ENCODE data around the gene KLF6.

The KLF6 gene

DNA sequence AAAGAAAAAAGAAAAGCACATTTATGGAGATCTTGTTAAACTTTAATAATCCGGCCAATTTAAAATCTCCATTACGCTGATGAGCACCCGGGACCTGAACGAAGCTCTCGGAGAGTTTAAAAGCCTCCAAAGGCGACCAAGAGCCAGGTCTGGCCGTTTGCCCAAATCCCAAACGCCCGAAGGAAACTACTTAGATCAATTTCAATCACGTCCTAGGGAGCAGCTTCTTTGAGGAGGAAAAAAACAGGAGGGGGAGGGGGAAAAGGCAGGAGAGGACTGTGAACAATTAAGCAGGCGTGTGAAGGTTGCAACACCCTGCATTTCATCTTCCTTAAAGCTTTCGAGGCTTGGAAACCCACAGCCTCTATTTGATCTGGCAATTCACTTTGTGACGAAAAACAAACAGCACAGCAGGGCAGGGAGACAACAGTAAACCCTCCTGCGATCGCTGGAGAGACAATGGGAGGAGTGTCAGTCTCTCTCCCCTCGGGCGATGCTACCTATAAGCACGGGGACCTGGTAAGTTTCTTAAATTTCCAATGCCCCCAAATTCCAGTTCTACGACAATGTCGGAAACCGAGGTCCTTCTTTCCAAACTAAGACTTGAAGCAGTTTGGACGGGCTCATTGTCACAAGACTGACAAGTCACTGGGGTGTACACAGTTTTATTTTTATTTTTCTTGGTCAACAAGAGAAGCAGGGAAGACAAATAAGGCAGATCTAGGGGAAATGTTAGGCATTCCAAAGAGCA lies 1.2 kb downstream of the KLF6 start (continued):
- TF ChIP-seq ZNF112 (tag by site-specific recombination; IDR thresholded peaks at IDR 0.05) (no peak), ZSCAN30 (tag by site-specific recombination; IDR thresholded peaks at IDR 0.05) (peak; percentile 82; the same call in 1 of the 2 replicates), ZNF133 (tag by site-specific recombination; IDR thresholded peaks at IDR 0.05) (no peak), BCL11B (tag by site-specific recombination; IDR thresholded peaks at IDR 0.05; ENCODE audit: low read depth) (0 out of 2 replicates have a peak, but pooled peaks have one; percentile 19), ZNF155 (tag by site-specific recombination; IDR thresholded peaks at IDR 0.05) (no peak), ZNF776 (tag by site-specific recombination; IDR thresholded peaks at IDR 0.05; ENCODE audit: borderline replicate concordance) (no peak), ZNF423 (tag by site-specific recombination; IDR thresholded peaks at IDR 0.05) (0 out of 2 replicates have a peak, but pooled peaks have one; percentile 41), ZNF157 (tag by site-specific recombination; IDR thresholded peaks at IDR 0.05) (no peak), GLIS2 (tag by site-specific recombination; IDR thresholded peaks at IDR 0.05) (0 out of 2 replicates have a peak, but pooled peaks have one; percentile 6), ZNF76 (tag by site-specific recombination; IDR thresholded peaks at IDR 0.05; ENCODE audit: borderline replicate concordance, low read depth) (peak; percentile 47; the same call in 1 of the 2 replicates), ZBTB1 (tag by site-specific recombination; IDR thresholded peaks at IDR 0.05) (no peak), ZNF202 (tag by site-specific recombination; IDR thresholded peaks at IDR 0.05; ENCODE audit: borderline replicate concordance) (no peak), ZNF654 (tag by site-specific recombination; IDR thresholded peaks at IDR 0.05; ENCODE audit: low read depth) (no peak), ZBTB7A (tag by site-specific recombination; IDR thresholded peaks at IDR 0.05; ENCODE audit: low read depth) (no peak)
- TF ChIP-seq, protein P1, sequence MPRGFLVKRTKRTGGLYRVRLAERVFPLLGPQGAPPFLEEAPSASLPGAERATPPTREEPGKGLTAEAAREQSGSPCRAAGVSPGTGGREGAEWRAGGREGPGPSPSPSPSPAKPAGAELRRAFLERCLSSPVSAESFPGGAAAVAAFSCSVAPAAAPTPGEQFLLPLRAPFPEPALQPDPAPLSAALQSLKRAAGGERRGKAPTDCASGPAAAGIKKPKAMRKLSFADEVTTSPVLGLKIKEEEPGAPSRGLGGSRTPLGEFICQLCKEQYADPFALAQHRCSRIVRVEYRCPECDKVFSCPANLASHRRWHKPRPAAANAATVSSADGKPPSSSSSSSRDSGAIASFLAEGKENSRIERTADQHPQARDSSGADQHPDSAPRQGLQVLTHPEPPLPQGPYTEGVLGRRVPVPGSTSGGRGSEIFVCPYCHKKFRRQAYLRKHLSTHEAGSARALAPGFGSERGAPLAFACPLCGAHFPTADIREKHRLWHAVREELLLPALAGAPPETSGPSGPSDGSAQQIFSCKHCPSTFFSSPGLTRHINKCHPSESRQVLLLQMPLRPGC (tag by site-specific recombination; IDR thresholded peaks at IDR 0.05), result no peak; the same call in 1 of the 2 replicates
- TF ChIP-seq, protein P2, sequence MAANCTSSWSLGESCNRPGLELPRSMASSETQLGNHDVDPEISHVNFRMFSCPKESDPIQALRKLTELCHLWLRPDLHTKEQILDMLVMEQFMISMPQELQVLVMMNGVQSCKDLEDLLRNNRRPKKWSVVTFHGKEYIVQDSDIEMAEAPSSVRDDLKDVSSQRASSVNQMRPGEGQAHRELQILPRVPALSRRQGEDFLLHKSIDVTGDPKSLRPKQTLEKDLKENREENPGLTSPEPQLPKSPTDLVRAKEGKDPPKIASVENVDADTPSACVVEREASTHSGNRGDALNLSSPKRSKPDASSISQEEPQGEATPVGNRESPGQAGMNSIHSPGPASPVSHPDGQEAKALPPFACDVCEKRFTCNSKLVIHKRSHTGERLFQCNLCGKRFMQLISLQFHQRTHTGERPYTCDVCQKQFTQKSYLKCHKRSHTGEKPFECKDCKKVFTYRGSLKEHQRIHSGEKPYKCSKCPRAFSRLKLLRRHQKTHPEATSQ (tag by site-specific recombination; IDR thresholded peaks at IDR 0.05), result no peak
- TF ChIP-seq, protein P3, sequence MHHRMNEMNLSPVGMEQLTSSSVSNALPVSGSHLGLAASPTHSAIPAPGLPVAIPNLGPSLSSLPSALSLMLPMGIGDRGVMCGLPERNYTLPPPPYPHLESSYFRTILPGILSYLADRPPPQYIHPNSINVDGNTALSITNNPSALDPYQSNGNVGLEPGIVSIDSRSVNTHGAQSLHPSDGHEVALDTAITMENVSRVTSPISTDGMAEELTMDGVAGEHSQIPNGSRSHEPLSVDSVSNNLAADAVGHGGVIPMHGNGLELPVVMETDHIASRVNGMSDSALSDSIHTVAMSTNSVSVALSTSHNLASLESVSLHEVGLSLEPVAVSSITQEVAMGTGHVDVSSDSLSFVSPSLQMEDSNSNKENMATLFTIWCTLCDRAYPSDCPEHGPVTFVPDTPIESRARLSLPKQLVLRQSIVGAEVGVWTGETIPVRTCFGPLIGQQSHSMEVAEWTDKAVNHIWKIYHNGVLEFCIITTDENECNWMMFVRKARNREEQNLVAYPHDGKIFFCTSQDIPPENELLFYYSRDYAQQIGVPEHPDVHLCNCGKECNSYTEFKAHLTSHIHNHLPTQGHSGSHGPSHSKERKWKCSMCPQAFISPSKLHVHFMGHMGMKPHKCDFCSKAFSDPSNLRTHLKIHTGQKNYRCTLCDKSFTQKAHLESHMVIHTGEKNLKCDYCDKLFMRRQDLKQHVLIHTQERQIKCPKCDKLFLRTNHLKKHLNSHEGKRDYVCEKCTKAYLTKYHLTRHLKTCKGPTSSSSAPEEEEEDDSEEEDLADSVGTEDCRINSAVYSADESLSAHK (tag by site-specific recombination; IDR thresholded peaks at IDR 0.05), result peak; percentile 79

DNA sequence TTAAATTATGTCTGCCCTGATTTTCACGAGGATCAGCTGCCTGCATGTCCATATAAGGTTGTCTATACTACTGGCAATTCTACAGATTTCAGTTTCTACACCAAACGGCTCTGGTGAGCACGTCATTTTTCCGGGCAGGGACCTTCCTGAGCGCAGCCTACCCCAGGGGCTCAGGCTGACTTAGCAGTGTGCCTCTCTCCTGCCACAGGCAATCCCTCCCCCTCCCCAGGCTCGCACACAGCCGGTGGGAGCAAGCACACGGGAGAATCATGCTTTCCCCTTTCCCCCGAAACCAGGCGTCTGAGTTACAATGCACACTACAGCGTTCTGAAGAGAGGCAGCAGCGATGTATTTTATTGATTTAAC lies 1.7 kb downstream of the KLF6 start:
- Histone ChIP-seq H3K36me3 (ENCODE audit: control insufficient read depth in 2 of 2, insufficient read depth in 1 of 2, low read length in 2 of 2) (peaks cover 14 to 42% of the 10 kb centered on the region in 2 experiments), H3K4me1 (ENCODE audit: control insufficient read depth, insufficient read depth, low read length) (peaks cover 6% of the 10 kb centered on the region; the same call in 1 of the 2 replicates), H3K27ac (ENCODE audit: extremely low read depth, low read depth, low read length) (peak overlapping the region; percentile 98), H3K9me3 (ENCODE audit: control insufficient read depth, insufficient read depth, low read depth, low read length) (no peaks in the 10 kb centered on the region), H3K4me3 (ENCODE audit: low read depth, low read length) (peak overlapping the region; percentile 91)
- ChIA-PET CTCF (interaction anchor here (0.6 to 1.3 kb wide), 5 partner anchors 13 to 315 kb away, joined by 3 to 5 read pairs (median 4); no protein-coding TSS in a partner anchor), POLR2A (interaction anchor here (0.7 to 4.0 kb wide), 8 partner anchors 8 to 783 kb away, joined by 3 to 57 read pairs (median 28); no protein-coding TSS in a partner anchor)
- peak; percentile 34 for TF ChIP-seq ZBTB48 (tag by site-specific recombination; IDR thresholded peaks at IDR 0.05)
- TF ChIP-seq, protein P1 (tag by site-specific recombination; IDR thresholded peaks at IDR 0.05), result no peak
- peak; percentile 83 for TF ChIP-seq ZNF335 (tag by site-specific recombination; conservative IDR thresholded peaks at IDR 0.05)
- TF ChIP-seq SCRT1 (tag by site-specific recombination; IDR thresholded peaks at IDR 0.05; ENCODE audit: borderline replicate concordance), result no peak
- peak; percentile 79 for TF ChIP-seq ZBTB20 (tag by site-specific recombination; IDR thresholded peaks at IDR 0.05)
- TF ChIP-seq ZNF211 (tag by site-specific recombination; IDR thresholded peaks at IDR 0.05; ENCODE audit: low read depth), result no peak
- TF ChIP-seq KLF8 (tag by site-specific recombination; IDR thresholded peaks at IDR 0.05), result no peak
- no peak for TF ChIP-seq KLF9 (tag by site-specific recombination; IDR thresholded peaks at IDR 0.05; ENCODE audit: low read depth)
- TF ChIP-seq, protein P4, sequence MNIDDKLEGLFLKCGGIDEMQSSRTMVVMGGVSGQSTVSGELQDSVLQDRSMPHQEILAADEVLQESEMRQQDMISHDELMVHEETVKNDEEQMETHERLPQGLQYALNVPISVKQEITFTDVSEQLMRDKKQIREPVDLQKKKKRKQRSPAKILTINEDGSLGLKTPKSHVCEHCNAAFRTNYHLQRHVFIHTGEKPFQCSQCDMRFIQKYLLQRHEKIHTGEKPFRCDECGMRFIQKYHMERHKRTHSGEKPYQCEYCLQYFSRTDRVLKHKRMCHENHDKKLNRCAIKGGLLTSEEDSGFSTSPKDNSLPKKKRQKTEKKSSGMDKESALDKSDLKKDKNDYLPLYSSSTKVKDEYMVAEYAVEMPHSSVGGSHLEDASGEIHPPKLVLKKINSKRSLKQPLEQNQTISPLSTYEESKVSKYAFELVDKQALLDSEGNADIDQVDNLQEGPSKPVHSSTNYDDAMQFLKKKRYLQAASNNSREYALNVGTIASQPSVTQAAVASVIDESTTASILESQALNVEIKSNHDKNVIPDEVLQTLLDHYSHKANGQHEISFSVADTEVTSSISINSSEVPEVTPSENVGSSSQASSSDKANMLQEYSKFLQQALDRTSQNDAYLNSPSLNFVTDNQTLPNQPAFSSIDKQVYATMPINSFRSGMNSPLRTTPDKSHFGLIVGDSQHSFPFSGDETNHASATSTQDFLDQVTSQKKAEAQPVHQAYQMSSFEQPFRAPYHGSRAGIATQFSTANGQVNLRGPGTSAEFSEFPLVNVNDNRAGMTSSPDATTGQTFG (tag by site-specific recombination; IDR thresholded peaks at IDR 0.05; ENCODE audit: borderline replicate concordance), result no peak
- 0 out of 2 replicates have a peak, but pooled peaks have one; percentile 6 for TF ChIP-seq ZNF341 (tag by site-specific recombination; IDR thresholded peaks at IDR 0.05; ENCODE audit: low read depth)
- no peak for TF ChIP-seq SP2 (tag by site-specific recombination; IDR thresholded peaks at IDR 0.05)
